Inflammatory macrophage treated with lipopolysaccharide for 4 hours (primary cell): ENCODE data around the gene CRNKL1.

Source experiments
- DNase-seq: peaks from one replicate; pipeline ENCODE4 v3.0.0-alpha.2; 2020

Gene CRNKL1

GRCh38 chr20:20052074-20052970 is at the start of gene CRNKL1, which contains the start of gene CFAP61:
Gene CRNKL1, minus strand, starts transcription at chr20:20052466. Its CDS starts 124 bp downstream, at chr20:20052342.
Gene CFAP61, plus strand, starts transcription at chr20:20052532. Its CDS starts 4,122 bp downstream, at chr20:20056654.
- DNase-seq, result peak; percentile 99

GRCh38 chr20:20100881-20101280 is 48.6 kb upstream of the CRNKL1 start:
- no peak for DNase-seq

GRCh38 chr20:20096421-20096820 is 44.2 kb upstream of the CRNKL1 start:
- DNase-seq, result no peak

GRCh38 chr20:20095114-20095872 is 43.0 kb upstream of the CRNKL1 start:
- DNase-seq, result no peak

- no peak for DNase-seq
These were observed 42.1 kb upstream of the CRNKL1 start for GRCh38 chr20:20094410-20094809.

- DNase-seq, result no peak
These were observed 40.6 kb upstream of the CRNKL1 start for GRCh38 chr20:20092827-20093226.

GRCh38 chr20:20089939-20090338 is 37.7 kb upstream of the CRNKL1 start:
- DNase-seq, result peak; percentile 12

GRCh38 chr20:20089018-20089417 is 36.8 kb upstream of the CRNKL1 start:
- no peak for DNase-seq

GRCh38 chr20:20085812-20086211 is 33.5 kb upstream of the CRNKL1 start:
- no peak for DNase-seq

GRCh38 chr20:20085071-20085470 is 32.8 kb upstream of the CRNKL1 start:
- DNase-seq, result peak; percentile 6

GRCh38 chr20:20084296-20084752 is 32.1 kb upstream of the CRNKL1 start:
- no peak for DNase-seq

- DNase-seq, result peak; percentile 37
These were observed 31.5 kb upstream of the CRNKL1 start for GRCh38 chr20:20083807-20084206.

- DNase-seq, result no peak
These were observed 27.0 kb upstream of the CRNKL1 start for GRCh38 chr20:20079102-20079784.

GRCh38 chr20:20078041-20078440 is 25.8 kb upstream of the CRNKL1 start:
- no peak for DNase-seq

- DNase-seq, result peak; percentile 61
These were observed 24.2 kb upstream of the CRNKL1 start for GRCh38 chr20:20076297-20077065.

GRCh38 chr20:20075032-20075431 is 22.8 kb upstream of the CRNKL1 start:
- DNase-seq, result no peak

- no peak for DNase-seq
These were observed 21.6 kb upstream of the CRNKL1 start for GRCh38 chr20:20073801-20074371.

- DNase-seq, result no peak
These were observed 18.8 kb upstream of the CRNKL1 start for GRCh38 chr20:20070871-20071726.

- no peak for DNase-seq
These were observed 13.1 kb upstream of the CRNKL1 start for GRCh38 chr20:20065361-20065760.

- DNase-seq, result no peak
These were observed 11.9 kb upstream of the CRNKL1 start for GRCh38 chr20:20063941-20064702.
